HCT116 (cell line): ENCODE results near the gene VCAN.

ENCODE experiments used
- CEBPB ChIP-seq: IDR thresholded peaks from 2 replicates; pipeline ENCODE4 v1.6.1; 2012; ENCODE audit warnings: low read depth
- CTCF ChIP-seq, 3 experiments: fragments of 200-600 bp in 1 of 3; sonication (generic) in 1 of 3; IDR thresholded peaks in 2 of 3; conservative IDR thresholded peaks in 1 of 3; 2 replicates each; pipeline ENCODE4 v1.5.1; 2012 to 2017; ENCODE audit warnings: low read depth in 2 of 3, low read length in 2 of 3, antibody characterized with exemption in 1 of 3, borderline replicate concordance in 1 of 3, control low read depth in 1 of 3, mild to moderate bottlenecking in 1 of 3, mixed read lengths in 1 of 3, mixed run types in 1 of 3, moderate library complexity in 1 of 3; ENCODE audit not compliant: insufficient read depth in 1 of 3
- EZH2phosphoT487 ChIP-seq: fragments of 200-600 bp; IDR thresholded peaks from 2 replicates; pipeline ENCODE4 v1.6.1; 2018; ENCODE audit warnings: antibody characterized with exemption, borderline replicate concordance
- FOSL1 ChIP-seq: IDR thresholded peaks from 2 replicates; pipeline ENCODE4 v1.6.1; 2012; ENCODE audit warnings: low read depth
- MAX ChIP-seq: IDR thresholded peaks from 2 replicates; pipeline ENCODE4 v1.6.1; 2012
- POLR2AphosphoS5 ChIP-seq: IDR thresholded peaks from 2 replicates; pipeline ENCODE4 v1.6.1; 2011; ENCODE audit warnings: mild to moderate bottlenecking, low read depth, low read length, moderate library complexity
- RAD21 ChIP-seq: IDR thresholded peaks from 2 replicates; pipeline ENCODE4 v1.6.1; 2012; ENCODE audit warnings: low read depth, mild to moderate bottlenecking
- REST ChIP-seq: IDR thresholded peaks from 2 replicates; pipeline ENCODE4 v1.6.1; 2012; ENCODE audit warnings: low read depth

GRCh38 chr5:83494666-83495065 is 23.1 kb downstream of the VCAN start:
- TF ChIP-seq REST (no peak), FOSL1 (no peak), CEBPB (no peak), CTCF (IDR thresholded peaks at IDR 0.05 in 2 of 3, conservative IDR thresholded peaks at IDR 0.05 in 1 of 3; ENCODE audit: borderline replicate concordance in 1 of 3, insufficient read depth in 1 of 3, low read depth in 2 of 3, low read length in 2 of 3) (no peak), MAX (no peak), POLR2AphosphoS5 (no peak), RAD21 (no peak), EZH2phosphoT487 (no peak)
